Neural progenitor cell (in vitro differentiated cells): ENCODE measurements around the gene PAK6.

Experiments used
- CTCF ChIP-seq: fragments of 200-600 bp; sonication (generic); IDR thresholded peaks from 2 replicates; pipeline ENCODE4 v1.5.1; 2017; ENCODE audit warnings: antibody characterized with exemption, mild to moderate bottlenecking
- EZH2 ChIP-seq: fragments of 200-600 bp; sonication (generic); IDR thresholded peaks from 2 replicates; pipeline ENCODE4 v1.6.1; 2017; ENCODE audit warnings: antibody characterized with exemption, mild to moderate bottlenecking, moderate library complexity

GRCh38 chr15:40252141-40252437, 13.2 kb downstream of the PAK6 start:
- TF ChIP-seq CTCF: no peak
- TF ChIP-seq EZH2: no peak
